D341Med (cell line): ENCODE results near the gene TMEM165.
"Not testable (repeated sequence)": the region's sequence is repeated elsewhere in the genome, so short reads cannot be mapped to it uniquely, and the experiment has no call there.

ENCODE experiments used
- DNase-seq: peaks from one replicate; pipeline ENCODE4 v3.0.0; 2012; ENCODE audit warnings: low spot score

Gene TMEM165, protein sequence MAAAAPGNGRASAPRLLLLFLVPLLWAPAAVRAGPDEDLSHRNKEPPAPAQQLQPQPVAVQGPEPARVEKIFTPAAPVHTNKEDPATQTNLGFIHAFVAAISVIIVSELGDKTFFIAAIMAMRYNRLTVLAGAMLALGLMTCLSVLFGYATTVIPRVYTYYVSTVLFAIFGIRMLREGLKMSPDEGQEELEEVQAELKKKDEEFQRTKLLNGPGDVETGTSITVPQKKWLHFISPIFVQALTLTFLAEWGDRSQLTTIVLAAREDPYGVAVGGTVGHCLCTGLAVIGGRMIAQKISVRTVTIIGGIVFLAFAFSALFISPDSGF

DNA sequence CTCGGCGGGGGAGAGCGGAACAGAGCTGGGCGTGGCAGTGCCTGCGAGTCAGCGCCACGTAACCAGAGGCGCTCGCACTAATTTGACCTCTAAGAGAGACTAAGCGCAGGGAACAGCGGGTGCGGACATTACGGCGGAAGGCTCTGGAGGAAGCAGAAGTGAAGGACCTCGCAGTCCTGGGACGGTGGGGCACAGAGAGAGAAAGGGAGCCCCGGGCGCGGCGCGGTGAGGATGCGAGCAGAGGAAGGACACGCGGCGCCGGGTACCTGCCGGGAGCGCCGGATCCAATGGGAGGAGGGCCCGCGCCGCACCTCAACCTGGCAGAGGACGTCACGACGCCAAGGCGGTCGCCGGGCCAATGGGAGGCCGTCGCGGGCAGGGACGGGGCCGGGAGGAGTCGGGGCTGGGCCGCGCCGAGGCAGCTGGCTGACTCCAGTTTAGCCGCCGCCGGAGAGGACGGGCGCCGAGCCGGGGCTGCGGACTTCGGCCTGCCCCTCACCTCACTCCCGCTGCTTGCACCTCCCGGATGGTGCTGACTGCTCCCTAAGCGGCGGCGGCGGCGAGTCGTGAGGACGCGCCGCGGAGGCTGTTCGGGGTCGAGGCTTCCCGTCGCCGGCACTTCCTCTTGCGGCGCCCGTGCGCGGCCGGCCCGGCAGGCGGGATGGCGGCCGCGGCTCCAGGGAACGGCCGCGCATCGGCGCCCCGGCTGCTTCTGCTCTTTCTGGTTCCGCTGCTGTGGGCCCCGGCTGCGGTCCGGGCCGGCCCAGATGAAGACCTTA is at the start of gene TMEM165:
TMEM165 (plus strand) TSS at position 429 of the 779 bp plus-strand sequence; CDS start at position 662, 233 bp downstream.
- peak; percentile 97 for DNase-seq

- peak; percentile 94 for DNase-seq
Measured at GRCh38 chr4:55345980-55346850, 49.5 kb upstream of the TMEM165 start, which contains the start of gene SRD5A3. Gene SRD5A3 (plus strand): TSS chr4:55346242. CDS start chr4:55346337, 95 bp downstream.

DNA sequence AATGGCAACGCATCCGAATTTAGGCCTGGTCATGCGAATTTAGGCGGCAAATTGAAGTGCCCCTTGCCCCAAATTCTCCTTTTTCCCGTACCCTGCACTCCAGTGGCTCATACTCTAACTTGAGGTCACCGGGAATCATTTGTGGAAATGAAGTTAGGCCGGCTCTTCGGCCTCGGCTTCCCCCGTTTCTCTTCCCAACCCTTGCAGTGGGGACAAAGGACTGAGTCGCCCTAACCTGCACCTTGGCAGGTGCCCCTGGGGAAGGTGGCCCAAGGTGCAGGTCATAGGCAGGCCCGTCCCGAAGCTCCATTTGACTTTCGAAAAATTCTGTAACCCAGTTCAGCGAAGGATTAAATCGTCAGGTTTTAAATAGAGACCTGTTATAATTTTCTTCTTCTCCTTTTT is 48.9 kb upstream of the TMEM165 start:
- DNase-seq, result peak; percentile 46

- no peak for DNase-seq
Measured at GRCh38 chr4:55347610-55348228, 48.0 kb upstream of the TMEM165 start.

DNA sequence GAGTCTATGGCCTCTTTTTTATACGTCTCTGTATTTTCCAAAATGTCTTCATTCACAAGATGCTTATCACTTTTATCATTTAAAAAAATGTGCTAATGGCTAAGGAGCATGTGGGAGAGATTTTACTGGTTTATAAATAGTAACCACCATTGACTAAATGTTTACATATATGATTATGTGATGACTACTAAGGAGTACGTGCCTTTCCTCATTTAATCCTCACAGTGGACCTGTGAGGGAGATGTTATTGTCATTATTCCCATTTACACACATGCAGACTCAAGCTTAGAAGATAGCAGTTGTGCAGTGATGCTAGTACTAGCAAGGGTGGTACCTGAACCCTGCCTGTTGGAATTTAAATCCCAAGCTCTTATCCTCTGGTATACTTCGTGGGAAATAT is 47.3 kb upstream of the TMEM165 start:
- DNase-seq, result no peak

GRCh38 chr4:55350870-55351269 is 44.9 kb upstream of the TMEM165 start:
- DNase-seq, result not testable (repeated sequence)

GRCh38 chr4:55351824-55352223 is 43.9 kb upstream of the TMEM165 start:
- no peak for DNase-seq

GRCh38 chr4:55352726-55353125 is 43.0 kb upstream of the TMEM165 start:
- DNase-seq, result no peak

DNA sequence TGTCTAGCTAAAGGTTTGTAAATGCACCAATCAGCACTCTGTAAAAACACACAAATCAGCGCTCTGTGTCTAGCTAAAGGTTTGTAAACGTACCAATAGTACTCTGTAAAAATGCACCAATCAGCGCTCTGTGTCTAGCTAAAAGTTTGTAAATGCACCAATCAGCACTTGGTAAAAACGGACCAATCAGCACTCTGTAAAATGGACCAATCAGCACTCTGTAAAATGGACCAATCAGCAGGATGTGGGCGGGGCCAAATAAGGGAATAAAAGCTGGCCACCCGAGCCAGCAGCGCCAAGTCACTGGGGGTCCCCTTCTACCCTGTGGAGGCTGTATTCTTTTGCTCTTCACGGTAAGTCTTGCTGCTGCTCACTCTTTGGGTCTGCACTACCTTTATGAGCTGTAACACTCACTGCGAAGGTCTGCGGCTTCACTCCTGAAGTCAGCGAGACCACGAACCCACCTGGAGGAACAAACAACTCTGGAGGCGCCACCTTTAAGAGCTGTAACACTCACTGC is 42.5 kb upstream of the TMEM165 start:
- DNase-seq, result not testable (repeated sequence)

DNA sequence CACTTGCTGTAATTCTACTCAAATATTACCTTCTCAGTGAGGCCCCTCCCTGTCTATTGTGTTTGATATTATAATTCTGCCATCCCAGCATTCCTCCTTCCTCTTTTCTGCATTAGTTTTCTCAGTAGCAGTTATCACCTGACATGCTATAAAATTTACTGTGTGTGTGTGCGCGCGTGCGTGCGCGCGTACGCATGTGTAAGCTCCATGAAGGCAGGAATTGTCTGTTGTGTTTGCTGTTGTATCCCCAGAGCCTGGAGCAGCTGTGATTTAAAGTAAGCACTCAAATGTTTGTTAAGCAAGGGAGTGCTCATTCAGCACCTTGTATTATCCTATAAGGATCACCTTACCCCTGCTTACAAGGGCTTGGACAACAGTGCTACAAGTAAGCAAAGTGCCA is 41.1 kb upstream of the TMEM165 start:
- DNase-seq, result no peak

DNA sequence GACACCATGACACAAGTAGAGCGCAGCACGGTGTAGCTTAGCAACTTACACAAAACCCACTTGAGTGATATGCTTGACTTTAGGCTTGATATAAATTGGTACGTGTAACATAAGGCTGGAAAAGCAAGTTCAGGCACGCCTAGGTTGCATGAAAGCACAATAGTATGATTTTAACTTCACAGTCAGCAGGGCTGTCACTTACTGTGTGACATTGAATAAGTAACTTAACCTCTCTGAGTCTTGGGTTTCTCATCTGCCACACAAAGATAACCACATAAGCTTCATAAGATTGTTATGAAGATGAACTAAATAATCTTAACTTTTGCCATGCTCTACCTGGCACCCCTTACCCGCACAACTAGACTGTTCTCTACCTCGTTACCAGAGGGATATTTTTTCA is 40.2 kb upstream of the TMEM165 start:
- no peak for DNase-seq

- DNase-seq, result no peak
Measured at GRCh38 chr4:55356991-55357461, 38.7 kb upstream of the TMEM165 start.

GRCh38 chr4:55358246-55358645 is 37.5 kb upstream of the TMEM165 start:
- no peak for DNase-seq

DNA sequence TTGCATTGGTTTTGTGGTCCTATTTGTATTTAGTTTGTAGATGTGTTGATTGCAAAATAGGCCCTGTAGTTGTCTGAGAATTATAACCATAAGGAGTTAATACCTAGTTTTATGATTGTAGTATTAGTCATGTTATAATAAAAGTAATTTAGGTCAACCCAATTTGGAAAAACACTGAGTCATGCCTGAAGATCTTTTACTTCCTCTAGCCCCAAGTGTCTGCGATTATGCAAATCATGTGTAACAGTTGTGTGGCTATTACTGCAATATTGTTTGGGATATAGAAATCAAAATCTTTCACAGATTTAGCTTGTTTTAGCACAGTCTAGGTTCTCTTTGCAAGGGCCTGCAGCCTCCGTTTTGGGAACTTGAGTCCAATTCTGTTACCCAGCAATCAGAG is 37.1 kb upstream of the TMEM165 start:
- DNase-seq, result no peak

- no peak for DNase-seq
Measured at GRCh38 chr4:55359397-55359916, 36.3 kb upstream of the TMEM165 start.

DNA sequence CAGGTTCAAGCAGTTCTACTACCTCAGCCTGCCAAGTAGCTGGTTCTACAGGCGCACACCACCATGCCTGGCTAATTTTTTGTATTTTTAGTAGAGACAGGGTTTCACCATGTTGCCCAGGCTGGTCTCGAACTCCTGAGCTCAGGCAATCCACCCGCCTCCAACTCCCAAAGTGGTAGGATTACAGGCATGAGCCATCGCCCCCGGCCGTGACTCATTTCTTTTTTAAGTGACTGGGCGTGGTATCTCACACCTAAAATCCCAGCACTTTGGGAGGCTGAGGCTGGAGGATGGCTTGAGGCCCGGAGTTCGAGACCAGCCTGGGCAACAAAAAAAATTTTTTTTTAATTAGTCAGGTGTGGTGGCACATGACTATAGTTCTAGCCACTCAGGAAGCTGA is 32.8 kb upstream of the TMEM165 start:
- not testable (repeated sequence) for DNase-seq

- no peak for DNase-seq
Measured at GRCh38 chr4:55363691-55364351, 31.9 kb upstream of the TMEM165 start.

DNA sequence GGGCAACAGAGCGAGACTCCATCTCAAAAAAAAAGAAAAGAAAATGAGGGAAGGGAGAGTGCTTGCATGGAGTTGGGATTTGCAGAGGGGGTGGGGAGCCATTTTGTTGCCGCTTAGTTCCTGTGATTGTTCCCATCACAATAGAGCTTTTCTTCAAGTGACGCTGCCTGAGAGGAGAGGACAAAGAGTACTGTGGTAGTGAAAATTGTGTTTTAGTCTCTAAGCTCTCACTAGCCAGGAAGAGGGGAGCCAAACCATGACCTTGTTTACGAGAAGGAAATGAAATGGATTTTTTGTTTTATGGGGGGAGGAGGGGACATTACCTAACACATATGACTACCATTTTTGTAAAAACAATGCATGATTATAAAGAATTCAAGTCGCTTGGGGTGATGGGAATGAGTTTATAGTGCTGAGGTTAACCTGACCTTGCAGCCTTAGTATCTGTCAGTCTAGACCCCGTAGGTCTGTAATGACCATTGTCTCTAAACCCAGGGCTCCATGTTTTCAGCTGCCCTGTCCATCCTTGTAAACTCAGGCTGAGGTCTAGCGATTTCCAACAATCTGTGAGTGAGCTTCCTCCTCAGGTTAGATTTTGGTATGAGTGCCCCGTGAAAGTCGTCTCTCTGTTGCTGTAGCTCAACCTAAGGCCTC is 30.9 kb upstream of the TMEM165 start:
- no peak for DNase-seq

DNA sequence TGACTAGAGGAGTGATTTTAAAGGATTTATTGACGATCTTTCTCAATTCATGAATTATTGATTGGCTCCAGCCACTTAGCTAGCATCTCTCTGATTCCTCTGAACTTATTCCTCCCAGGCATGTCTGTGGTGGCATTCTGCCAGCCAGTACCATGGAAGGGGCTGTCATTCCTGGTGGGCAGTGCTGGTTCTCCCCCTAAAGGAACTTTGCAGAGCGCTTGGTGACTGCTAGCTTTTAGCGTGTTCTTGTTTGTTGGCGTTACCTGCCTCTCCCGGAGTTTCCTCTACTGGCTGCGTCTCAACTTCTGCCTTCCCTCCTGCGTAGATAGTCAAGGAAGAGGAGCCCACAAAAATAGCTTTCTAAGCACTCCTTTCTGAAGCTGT is 30.4 kb upstream of the TMEM165 start:
- no peak for DNase-seq

GRCh38 chr4:55366621-55367020 is 29.1 kb upstream of the TMEM165 start:
- DNase-seq, result no peak
